H1 (cell line): ENCODE measurements around the gene UPF1. TPM values are rescaled to one million over a fixed set of nuclear protein-coding genes. Genes with fewer than 3 reads are reported as not detected.

Experiments
- ASH2L ChIP-seq: fragments of 200-600, 300-600 bp; sonication (generic); IDR thresholded peaks from one replicate; pipeline ENCODE4 v1.7.1; 2017; ENCODE audit warnings: low read length
- CTBP2 ChIP-seq: IDR thresholded peaks from 2 replicates; pipeline ENCODE4 v1.7.0; 2011; ENCODE audit warnings: borderline replicate concordance, mild to moderate bottlenecking, moderate library complexity, mixed read lengths, low read length; ENCODE audit not compliant: insufficient read depth, insufficient read length
- HDAC2 ChIP-seq, 2 experiments: fragments of 300-600 bp in 1 of 2; sonication (generic) in 1 of 2; IDR thresholded peaks; 2 replicates each; pipeline ENCODE4 v1.6.1; 2011 to 2012; ENCODE audit warnings: low read depth in 2 of 2, low read length in 2 of 2, mild to moderate bottlenecking in 2 of 2, moderate library complexity in 2 of 2, borderline replicate concordance in 1 of 2, inconsistent platforms in 1 of 2
- RAD21 ChIP-seq, 2 experiments: IDR thresholded peaks in 1 of 2; conservative IDR thresholded peaks in 1 of 2; 2 replicates each; pipeline ENCODE4 v1.6.1; 2011; ENCODE audit warnings: low read depth in 2 of 2, low read length in 2 of 2, improper control_type of control experiment in 1 of 2, inconsistent platforms in 1 of 2, mild to moderate bottlenecking in 1 of 2, moderate library complexity in 1 of 2
- SIX5 ChIP-seq: IDR thresholded peaks from 2 replicates; pipeline ENCODE4 v1.6.1; 2011; ENCODE audit warnings: mild to moderate bottlenecking, low read depth, low read length
- SP2 ChIP-seq: IDR thresholded peaks from 2 replicates; pipeline ENCODE4 v1.6.1; 2012; ENCODE audit warnings: mild to moderate bottlenecking, low read length, inconsistent platforms
- polyA plus RNA-seq, 7 experiments: library from polyadenylated mRNA; depleted of rRNA in 3 of 7; stranded (reverse) in 5 of 7; unstranded in 2 of 7; fragments of >200 nt in 5 of 7; fragments of 200-250 nt in 2 of 7; gene quantifications; 1 replicate in 5 of 7; 2 replicates in 1 of 7; 4 replicates in 1 of 7; pipeline versions ENCODE4 v1.2.1 to v1.2.3, GENCODE V29; 2011 to 2013; ENCODE audit warnings: missing spikeins in 2 of 7, mixed read lengths in 2 of 7
- total RNA-seq: library from RNA; stranded (reverse); fragmentation: NEBNext Ultra II Directional; extraction: Animal tissue kit (Norgen Biotek cat#: 25700); gene quantifications from 2 replicates; pipeline ENCODE4 v1.2.1, GENCODE V29; 2021
- TF ChIP-seq, protein P1 (sequence below): fragments of 300-600 bp; sonication (generic); IDR thresholded peaks from 2 replicates; pipeline ENCODE4 v1.7.1; 2012; ENCODE audit warnings: low read length, moderate library complexity, mild to moderate bottlenecking, inconsistent platforms; ENCODE audit not compliant: insufficient replicate concordance

Gene UPF1
- total and polyA plus RNA-seq, 2 of the 8 experiments (the other 6 are each of a cell fraction or from before 2014, with no cell fraction given): 46.4 to 62.0 TPM

- TF ChIP-seq, protein P1, sequence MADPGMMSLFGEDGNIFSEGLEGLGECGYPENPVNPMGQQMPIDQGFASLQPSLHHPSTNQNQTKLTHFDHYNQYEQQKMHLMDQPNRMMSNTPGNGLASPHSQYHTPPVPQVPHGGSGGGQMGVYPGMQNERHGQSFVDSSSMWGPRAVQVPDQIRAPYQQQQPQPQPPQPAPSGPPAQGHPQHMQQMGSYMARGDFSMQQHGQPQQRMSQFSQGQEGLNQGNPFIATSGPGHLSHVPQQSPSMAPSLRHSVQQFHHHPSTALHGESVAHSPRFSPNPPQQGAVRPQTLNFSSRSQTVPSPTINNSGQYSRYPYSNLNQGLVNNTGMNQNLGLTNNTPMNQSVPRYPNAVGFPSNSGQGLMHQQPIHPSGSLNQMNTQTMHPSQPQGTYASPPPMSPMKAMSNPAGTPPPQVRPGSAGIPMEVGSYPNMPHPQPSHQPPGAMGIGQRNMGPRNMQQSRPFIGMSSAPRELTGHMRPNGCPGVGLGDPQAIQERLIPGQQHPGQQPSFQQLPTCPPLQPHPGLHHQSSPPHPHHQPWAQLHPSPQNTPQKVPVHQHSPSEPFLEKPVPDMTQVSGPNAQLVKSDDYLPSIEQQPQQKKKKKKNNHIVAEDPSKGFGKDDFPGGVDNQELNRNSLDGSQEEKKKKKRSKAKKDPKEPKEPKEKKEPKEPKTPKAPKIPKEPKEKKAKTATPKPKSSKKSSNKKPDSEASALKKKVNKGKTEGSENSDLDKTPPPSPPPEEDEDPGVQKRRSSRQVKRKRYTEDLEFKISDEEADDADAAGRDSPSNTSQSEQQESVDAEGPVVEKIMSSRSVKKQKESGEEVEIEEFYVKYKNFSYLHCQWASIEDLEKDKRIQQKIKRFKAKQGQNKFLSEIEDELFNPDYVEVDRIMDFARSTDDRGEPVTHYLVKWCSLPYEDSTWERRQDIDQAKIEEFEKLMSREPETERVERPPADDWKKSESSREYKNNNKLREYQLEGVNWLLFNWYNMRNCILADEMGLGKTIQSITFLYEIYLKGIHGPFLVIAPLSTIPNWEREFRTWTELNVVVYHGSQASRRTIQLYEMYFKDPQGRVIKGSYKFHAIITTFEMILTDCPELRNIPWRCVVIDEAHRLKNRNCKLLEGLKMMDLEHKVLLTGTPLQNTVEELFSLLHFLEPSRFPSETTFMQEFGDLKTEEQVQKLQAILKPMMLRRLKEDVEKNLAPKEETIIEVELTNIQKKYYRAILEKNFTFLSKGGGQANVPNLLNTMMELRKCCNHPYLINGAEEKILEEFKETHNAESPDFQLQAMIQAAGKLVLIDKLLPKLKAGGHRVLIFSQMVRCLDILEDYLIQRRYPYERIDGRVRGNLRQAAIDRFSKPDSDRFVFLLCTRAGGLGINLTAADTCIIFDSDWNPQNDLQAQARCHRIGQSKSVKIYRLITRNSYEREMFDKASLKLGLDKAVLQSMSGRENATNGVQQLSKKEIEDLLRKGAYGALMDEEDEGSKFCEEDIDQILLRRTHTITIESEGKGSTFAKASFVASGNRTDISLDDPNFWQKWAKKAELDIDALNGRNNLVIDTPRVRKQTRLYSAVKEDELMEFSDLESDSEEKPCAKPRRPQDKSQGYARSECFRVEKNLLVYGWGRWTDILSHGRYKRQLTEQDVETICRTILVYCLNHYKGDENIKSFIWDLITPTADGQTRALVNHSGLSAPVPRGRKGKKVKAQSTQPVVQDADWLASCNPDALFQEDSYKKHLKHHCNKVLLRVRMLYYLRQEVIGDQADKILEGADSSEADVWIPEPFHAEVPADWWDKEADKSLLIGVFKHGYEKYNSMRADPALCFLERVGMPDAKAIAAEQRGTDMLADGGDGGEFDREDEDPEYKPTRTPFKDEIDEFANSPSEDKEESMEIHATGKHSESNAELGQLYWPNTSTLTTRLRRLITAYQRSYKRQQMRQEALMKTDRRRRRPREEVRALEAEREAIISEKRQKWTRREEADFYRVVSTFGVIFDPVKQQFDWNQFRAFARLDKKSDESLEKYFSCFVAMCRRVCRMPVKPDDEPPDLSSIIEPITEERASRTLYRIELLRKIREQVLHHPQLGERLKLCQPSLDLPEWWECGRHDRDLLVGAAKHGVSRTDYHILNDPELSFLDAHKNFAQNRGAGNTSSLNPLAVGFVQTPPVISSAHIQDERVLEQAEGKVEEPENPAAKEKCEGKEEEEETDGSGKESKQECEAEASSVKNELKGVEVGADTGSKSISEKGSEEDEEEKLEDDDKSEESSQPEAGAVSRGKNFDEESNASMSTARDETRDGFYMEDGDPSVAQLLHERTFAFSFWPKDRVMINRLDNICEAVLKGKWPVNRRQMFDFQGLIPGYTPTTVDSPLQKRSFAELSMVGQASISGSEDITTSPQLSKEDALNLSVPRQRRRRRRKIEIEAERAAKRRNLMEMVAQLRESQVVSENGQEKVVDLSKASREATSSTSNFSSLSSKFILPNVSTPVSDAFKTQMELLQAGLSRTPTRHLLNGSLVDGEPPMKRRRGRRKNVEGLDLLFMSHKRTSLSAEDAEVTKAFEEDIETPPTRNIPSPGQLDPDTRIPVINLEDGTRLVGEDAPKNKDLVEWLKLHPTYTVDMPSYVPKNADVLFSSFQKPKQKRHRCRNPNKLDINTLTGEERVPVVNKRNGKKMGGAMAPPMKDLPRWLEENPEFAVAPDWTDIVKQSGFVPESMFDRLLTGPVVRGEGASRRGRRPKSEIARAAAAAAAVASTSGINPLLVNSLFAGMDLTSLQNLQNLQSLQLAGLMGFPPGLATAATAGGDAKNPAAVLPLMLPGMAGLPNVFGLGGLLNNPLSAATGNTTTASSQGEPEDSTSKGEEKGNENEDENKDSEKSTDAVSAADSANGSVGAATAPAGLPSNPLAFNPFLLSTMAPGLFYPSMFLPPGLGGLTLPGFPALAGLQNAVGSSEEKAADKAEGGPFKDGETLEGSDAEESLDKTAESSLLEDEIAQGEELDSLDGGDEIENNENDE: no peak
- no peak for TF ChIP-seq SIX5
- no peak for TF ChIP-seq ASH2L
- no peak for TF ChIP-seq CTBP2
- TF ChIP-seq SP2: no peak
- no peak for TF ChIP-seq RAD21 (IDR thresholded peaks at IDR 0.05 in 1 of 2, conservative IDR thresholded peaks at IDR 0.05 in 1 of 2; ENCODE audit: low read depth in 2 of 2, low read length in 2 of 2)
- TF ChIP-seq HDAC2 (IDR thresholded peaks at IDR 0.05; ENCODE audit: borderline replicate concordance in 1 of 2, low read depth in 2 of 2, low read length in 2 of 2): no peak
Measured at GRCh38 chr19:18861235-18861634, 29.5 kb downstream of the UPF1 start (continued).
